Uterus (tissue), 4 donors: ENCODE measurements around the gene SLC35F1. TPM values are rescaled to one million over a fixed set of nuclear protein-coding genes. Genes with fewer than 3 reads are reported as not detected.

Experiments
- DNase-seq, 2 donors: peaks; one replicate each; pipeline ENCODE4 v3.0.0-alpha.2; 2019 to 2020
- H3K27ac ChIP-seq, 2 donors: fragments of 200-600 bp; sonication (generic); 1 replicate in 1 of 2; 2 replicates in 1 of 2; pipeline ENCODE4 v1.5.1; 2016 to 2018
- H3K27me3 ChIP-seq, 2 donors: fragments of 200-600 bp; sonication (generic); one replicate each; pipeline ENCODE4 v1.5.1; 2018 to 2019; ENCODE audit warnings: control low read depth in 1 of 2
- H3K36me3 ChIP-seq, 2 donors: fragments of 200-600 bp; sonication (generic); one replicate each; pipeline ENCODE4 v1.5.1; 2019; ENCODE audit warnings: control low read depth in 1 of 2
- H3K4me1 ChIP-seq, 2 donors: fragments of 200-600 bp; sonication (generic); one replicate each; pipeline ENCODE4 v1.5.1; 2018 to 2019; ENCODE audit warnings: control low read depth in 1 of 2
- H3K4me3 ChIP-seq, 2 donors: fragments of 200-600 bp; sonication (generic); 1 replicate in 1 of 2; 2 replicates in 1 of 2; pipeline ENCODE4 v1.5.1; 2018 to 2019; ENCODE audit warnings: mild to moderate bottlenecking in 1 of 2
- H3K9me3 ChIP-seq, 2 donors: fragments of 200-600 bp; sonication (generic); one replicate each; pipeline ENCODE4 v1.5.1; 2019; ENCODE audit warnings: control low read depth in 1 of 2
- POLR2A ChIP-seq, 2 donors: fragments of 450-650 bp; IDR thresholded peaks; one replicate each; pipeline ENCODE4 v1.6.1; 2016; ENCODE audit warnings: antibody characterized with exemption in 2 of 2, mild to moderate bottlenecking in 1 of 2, moderate library complexity in 1 of 2
- intact Hi-C: fragments of 100-400 bp; cut with DNase I; formaldehyde crosslinking; loops from one replicate; pipeline ENCODE4 v1.15.1; 2023; ENCODE audit warnings: low total_unique reads
- total RNA-seq, 4 donors: library from RNA; depleted of rRNA in 3 of 4; stranded (reverse); fragments of >200 nt in 3 of 4; gene quantifications; one replicate each; pipeline versions ENCODE4 v1.1.0 to v1.2.4, GENCODE V29; 2014 to 2023
- TF ChIP-seq, protein P1 (sequence below), 4 experiments: fragments of 200-600 bp in 2 of 4; fragments of 450-650 bp in 2 of 4; sonication (generic) in 2 of 4; IDR thresholded peaks; one replicate each; pipeline ENCODE4 v1.5.1; 2016 to 2019; ENCODE audit warnings: antibody characterized with exemption in 4 of 4, mild to moderate bottlenecking in 2 of 4, moderate library complexity in 1 of 4
- donor health status: DM: yes; HTN: yes; CAD: no.

SLC35F1 gene
- total RNA-seq, 4 donors from 2014 or later: 1.0 to 12.1 (median 9.7) TPM

DNA sequence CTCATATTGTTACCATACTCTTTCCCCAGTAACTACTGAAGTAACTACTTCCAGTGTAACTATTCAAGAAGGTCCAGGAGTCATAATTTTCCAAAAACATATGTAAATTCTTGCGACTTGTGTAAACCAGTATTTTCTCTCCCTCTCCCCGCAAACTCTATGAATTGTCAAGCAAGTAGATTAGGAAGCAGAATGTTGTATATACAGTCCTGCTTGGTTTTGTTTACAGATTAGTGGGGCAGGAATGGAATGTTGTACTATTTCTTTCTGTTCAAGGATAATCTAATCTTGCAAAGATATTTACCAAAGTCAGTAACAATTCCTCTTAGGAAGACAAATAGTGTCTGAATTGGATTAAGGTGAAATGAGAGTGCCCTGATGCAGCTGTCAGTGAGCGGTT, 406.1 kb downstream of the SLC35F1 start:
- Histone ChIP-seq H3K9me3 (no peaks in the 10 kb centered on the region), H3K27me3 (no peaks in the 10 kb centered on the region), H3K36me3 (no peaks in the 10 kb centered on the region), H3K27ac (peak overlapping the region in 1 of 2 donors; percentile 88), H3K4me1 (no peaks in the 10 kb centered on the region), H3K4me3 (no peak overlapping the region)
- TF ChIP-seq POLR2A (IDR thresholded peaks at IDR 0.05): no peak
- TF ChIP-seq, protein P1, sequence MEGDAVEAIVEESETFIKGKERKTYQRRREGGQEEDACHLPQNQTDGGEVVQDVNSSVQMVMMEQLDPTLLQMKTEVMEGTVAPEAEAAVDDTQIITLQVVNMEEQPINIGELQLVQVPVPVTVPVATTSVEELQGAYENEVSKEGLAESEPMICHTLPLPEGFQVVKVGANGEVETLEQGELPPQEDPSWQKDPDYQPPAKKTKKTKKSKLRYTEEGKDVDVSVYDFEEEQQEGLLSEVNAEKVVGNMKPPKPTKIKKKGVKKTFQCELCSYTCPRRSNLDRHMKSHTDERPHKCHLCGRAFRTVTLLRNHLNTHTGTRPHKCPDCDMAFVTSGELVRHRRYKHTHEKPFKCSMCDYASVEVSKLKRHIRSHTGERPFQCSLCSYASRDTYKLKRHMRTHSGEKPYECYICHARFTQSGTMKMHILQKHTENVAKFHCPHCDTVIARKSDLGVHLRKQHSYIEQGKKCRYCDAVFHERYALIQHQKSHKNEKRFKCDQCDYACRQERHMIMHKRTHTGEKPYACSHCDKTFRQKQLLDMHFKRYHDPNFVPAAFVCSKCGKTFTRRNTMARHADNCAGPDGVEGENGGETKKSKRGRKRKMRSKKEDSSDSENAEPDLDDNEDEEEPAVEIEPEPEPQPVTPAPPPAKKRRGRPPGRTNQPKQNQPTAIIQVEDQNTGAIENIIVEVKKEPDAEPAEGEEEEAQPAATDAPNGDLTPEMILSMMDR (IDR thresholded peaks at IDR 0.05): no peak
- intact Hi-C loops: no loop called here
- no peak for DNase-seq

DNA sequence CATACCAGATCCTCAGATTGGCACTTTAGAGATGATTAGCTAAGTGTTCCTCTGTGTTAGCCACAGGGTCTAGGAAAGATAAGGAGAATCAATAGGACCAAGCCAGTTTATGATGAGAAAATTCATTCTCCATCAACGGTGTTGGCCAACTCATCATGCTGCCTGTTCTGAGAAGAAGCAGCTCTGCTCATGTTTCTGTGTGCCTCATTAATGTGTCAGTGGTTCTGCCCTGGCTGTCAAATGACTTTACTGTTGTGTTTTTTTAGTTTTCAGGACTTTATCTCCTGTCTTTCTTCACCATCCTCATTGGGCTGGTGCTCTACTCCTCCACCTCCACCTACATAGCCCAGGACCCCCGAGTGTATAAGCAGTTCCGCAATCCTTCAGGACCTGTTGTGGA, 406.7 kb downstream of the SLC35F1 start:
- DNase-seq: no peak
- no peak overlapping the region for H3K4me3 ChIP-seq
- TF ChIP-seq POLR2A (IDR thresholded peaks at IDR 0.05): no peak
- TF ChIP-seq, protein P1 (IDR thresholded peaks at IDR 0.05): no peak
- no peaks in the 10 kb centered on the region for H3K36me3 ChIP-seq
- no peaks in the 10 kb centered on the region for H3K4me1 ChIP-seq
- no peaks in the 10 kb centered on the region for H3K9me3 ChIP-seq
- no peaks in the 10 kb centered on the region for H3K27me3 ChIP-seq
- intact Hi-C loops: no loop called here
- peak overlapping the region; percentile 19 to 88 for H3K27ac ChIP-seq

DNA sequence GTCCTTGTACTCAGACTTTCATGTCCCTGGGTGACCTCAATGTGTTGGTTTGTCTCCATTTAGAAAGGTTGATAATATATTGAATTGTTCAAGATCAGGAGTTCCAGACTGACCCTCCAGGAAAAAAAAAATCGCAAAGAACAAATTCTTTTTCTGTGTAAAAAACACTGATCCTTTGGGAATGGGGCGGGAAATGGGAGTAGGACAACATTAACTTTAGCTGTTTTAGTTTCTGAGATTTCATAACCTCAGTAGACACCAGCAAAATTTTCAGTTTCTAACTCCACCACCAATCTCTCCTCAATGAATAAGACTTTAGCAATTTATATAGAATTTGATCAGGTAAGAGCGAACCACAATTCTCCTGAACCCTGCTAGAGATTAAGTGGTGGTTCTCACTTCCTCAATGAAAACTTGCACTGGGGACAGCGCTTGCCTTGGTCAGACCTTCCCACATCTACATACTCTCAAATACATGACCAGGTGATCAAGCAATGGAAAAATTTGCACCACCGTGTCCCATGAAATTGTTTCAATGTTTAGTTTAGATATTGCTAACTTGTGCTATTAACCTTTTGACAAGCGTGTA, 409.8 kb downstream of the SLC35F1 start:
- TF ChIP-seq, protein P1 (IDR thresholded peaks at IDR 0.05): no peak
- no peak for DNase-seq

DNA sequence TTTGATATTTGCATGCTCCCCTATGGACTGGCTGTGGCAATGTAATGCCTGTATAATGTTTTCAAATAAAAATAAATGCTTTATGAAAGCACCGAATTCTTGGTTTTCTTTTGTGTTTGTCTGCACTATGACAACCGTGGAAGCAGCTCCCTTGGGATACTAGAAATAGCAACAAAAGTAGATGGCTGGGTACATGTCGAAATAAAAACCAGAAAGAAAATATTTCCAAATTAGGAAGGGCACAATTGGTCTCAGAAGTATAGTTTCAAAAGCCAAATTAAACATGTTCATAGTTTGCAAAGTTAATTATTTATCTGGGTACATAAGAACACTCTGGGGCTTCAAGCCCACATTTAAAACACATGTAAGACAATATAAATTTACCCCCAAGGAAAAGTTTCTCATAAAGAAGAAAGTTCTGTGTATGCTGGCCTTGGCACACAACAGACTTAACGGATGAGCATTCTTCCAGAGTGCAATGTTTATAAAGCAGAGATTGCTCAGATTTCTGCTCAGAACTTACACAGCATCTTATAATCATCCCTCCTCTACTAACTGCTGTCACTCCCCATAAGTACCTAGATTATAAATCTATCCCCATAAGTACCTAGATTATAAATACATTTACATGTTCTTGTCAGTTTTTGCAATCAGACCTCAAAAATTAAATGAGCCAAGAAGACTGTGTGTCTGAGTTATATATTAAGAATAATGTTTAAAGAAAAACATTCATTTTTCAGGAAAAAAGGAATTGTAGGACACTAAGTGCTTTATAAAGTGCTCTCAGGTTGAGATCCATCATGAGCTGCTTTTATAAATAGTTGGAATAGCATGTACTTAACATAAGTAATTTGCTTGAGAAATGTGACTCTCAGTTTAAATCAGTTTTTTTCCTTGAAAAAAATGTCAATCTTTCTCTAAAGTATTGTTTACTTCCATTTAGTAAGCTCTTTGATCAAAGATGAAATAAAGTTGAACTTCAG, 410.8 kb downstream of the SLC35F1 start:
- DNase-seq: no peak
- TF ChIP-seq POLR2A (IDR thresholded peaks at IDR 0.05): no peak
- TF ChIP-seq, protein P1 (IDR thresholded peaks at IDR 0.05): no peak
- peak overlapping the region; percentile 73 to 88 for H3K27ac ChIP-seq

More for the DNA sequence above, 409.8 kb downstream of the SLC35F1 start:
- intact Hi-C loops: no loop called here
- Histone ChIP-seq H3K27me3 (no peaks in the 10 kb centered on the region), H3K36me3 (no peaks in the 10 kb centered on the region), H3K27ac (peak overlapping the region; percentile 73 to 88), H3K9me3 (no peaks in the 10 kb centered on the region), H3K4me3 (no peak overlapping the region), H3K4me1 (no peaks in the 10 kb centered on the region)

DNA sequence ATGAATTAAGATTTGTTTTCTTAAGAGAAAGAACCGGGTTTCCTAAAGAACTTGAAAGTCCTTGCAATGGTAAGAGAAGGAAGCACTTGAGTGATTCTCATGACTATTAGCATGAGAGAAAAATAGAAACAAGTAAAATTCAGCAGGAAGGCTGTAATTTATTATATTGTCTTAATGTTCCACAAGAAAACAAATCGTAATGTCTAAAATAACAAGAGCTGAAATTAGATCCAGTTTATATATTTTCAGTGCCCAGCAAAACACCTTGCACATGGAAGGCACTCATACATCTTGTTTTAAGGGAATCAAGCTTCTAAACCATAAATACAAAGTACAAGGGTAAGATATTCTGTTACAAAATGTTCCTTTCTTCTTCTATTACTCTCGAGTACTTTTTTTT, 411.6 kb downstream of the SLC35F1 start:
- H3K27ac ChIP-seq: peak overlapping the region; percentile 73 to 88
- H3K4me1 ChIP-seq: no peaks in the 10 kb centered on the region
- intact Hi-C loops: no loop called here

More for the DNA sequence above, 410.8 kb downstream of the SLC35F1 start:
- Histone ChIP-seq H3K4me3 (no peak overlapping the region), H3K27me3 (no peaks in the 10 kb centered on the region), H3K4me1 (no peaks in the 10 kb centered on the region), H3K36me3 (no peaks in the 10 kb centered on the region), H3K9me3 (no peaks in the 10 kb centered on the region)
- intact Hi-C loops: no loop called here

More for the DNA sequence above, 411.6 kb downstream of the SLC35F1 start:
- Histone ChIP-seq H3K9me3 (no peaks in the 10 kb centered on the region), H3K36me3 (no peaks in the 10 kb centered on the region), H3K4me3 (no peak overlapping the region), H3K27me3 (no peaks in the 10 kb centered on the region)
- DNase-seq: no peak
- TF ChIP-seq, protein P1 (IDR thresholded peaks at IDR 0.05): no peak
- no peak for TF ChIP-seq POLR2A (IDR thresholded peaks at IDR 0.05)
